ENCODE measurements around the gene WDR74. TPM values are rescaled to one million over a fixed set of nuclear protein-coding genes. Genes with fewer than 3 reads are reported as not detected.
A peak's percentile ranks its signal among the peaks of the same experiment; 100 is the strongest.

WDR74 gene
- total and polyA plus RNA-seq, 9 of the 15 experiments (the other 6 are each of a cell fraction or from before 2014, with no cell fraction given) = 32.7 to 210 (median 114) TPM

DNA sequence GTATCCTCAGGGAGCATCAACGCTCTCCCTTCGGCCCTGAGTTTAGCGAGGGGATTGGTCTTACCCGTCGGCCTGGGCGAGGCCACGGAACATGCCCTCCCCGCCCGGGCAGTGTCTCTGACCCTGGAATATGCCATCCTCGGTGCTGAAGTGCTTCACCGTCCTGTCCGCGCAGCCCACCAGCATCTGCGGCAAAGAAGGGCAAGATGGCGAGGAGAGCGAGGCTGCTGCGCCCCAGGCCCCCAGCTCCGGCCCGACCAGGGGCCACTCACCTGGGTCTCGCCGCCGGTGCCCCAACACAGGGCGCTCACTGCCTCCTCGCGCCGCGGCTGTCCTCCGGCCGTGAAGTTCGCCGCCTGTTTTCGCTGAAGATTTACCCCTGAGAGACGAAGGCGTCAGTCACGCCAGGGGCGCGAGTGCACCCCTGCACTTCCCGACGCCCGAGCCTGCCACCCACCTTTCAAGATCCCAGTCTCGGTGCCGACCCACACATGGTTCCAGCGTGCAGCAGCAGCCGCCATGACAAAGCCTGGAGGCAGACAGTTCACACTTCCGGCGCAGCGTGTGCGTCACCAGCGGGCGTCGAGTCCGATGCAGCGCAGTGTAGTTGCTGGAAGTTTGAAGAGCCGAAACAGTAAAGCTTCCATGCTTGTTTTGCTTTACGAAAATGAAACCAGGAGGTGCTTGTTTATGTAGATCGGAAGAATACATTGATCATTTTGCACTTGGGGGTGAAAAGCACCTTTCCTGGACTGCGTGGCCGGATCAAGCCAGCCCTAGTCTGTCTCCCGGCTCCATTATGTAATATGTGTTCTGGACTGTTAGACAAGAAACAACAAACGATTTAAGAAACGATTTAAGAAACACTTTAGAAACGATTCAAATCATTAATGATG is at the start of gene WDR74 (continued):
- TF ChIP-seq, protein P1, sequence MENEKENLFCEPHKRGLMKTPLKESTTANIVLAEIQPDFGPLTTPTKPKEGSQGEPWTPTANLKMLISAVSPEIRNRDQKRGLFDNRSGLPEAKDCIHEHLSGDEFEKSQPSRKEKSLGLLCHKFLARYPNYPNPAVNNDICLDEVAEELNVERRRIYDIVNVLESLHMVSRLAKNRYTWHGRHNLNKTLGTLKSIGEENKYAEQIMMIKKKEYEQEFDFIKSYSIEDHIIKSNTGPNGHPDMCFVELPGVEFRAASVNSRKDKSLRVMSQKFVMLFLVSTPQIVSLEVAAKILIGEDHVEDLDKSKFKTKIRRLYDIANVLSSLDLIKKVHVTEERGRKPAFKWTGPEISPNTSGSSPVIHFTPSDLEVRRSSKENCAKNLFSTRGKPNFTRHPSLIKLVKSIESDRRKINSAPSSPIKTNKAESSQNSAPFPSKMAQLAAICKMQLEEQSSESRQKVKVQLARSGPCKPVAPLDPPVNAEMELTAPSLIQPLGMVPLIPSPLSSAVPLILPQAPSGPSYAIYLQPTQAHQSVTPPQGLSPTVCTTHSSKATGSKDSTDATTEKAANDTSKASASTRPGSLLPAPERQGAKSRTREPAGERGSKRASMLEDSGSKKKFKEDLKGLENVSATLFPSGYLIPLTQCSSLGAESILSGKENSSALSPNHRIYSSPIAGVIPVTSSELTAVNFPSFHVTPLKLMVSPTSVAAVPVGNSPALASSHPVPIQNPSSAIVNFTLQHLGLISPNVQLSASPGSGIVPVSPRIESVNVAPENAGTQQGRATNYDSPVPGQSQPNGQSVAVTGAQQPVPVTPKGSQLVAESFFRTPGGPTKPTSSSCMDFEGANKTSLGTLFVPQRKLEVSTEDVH (IDR thresholded peaks at IDR 0.05; ENCODE audit: low read depth, partially characterized antibody) = peak; percentile 93
- TF ChIP-seq CHCHD3 (CRISPR knock-in tag; IDR thresholded peaks at IDR 0.05) = peak; percentile 49; the same call in 1 of the 2 replicates
- TF ChIP-seq HMG20B (CRISPR knock-in tag; IDR thresholded peaks at IDR 0.05) = no peak
- peak; percentile 77 for TF ChIP-seq SUPT5H (IDR thresholded peaks at IDR 0.05)
- TF ChIP-seq, protein P2, sequence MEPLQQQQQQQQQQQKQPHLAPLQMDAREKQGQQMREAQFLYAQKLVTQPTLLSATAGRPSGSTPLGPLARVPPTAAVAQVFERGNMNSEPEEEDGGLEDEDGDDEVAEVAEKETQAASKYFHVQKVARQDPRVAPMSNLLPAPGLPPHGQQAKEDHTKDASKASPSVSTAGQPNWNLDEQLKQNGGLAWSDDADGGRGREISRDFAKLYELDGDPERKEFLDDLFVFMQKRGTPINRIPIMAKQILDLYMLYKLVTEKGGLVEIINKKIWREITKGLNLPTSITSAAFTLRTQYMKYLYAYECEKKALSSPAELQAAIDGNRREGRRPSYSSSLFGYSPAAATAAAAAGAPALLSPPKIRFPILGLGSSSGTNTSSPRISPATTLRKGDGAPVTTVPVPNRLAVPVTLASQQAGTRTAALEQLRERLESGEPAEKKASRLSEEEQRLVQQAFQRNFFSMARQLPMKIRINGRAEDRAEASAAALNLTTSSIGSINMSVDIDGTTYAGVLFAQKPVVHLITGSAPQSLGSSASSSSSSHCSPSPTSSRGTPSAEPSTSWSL (CRISPR knock-in tag; IDR thresholded peaks at IDR 0.05; ENCODE audit: borderline replicate concordance) = no peak
- no peak for TF ChIP-seq ZFP30 (CRISPR knock-in tag; IDR thresholded peaks at IDR 0.05; ENCODE audit: borderline replicate concordance)
- no peak for TF ChIP-seq CBFB (CRISPR knock-in tag; IDR thresholded peaks at IDR 0.05)
- TF ChIP-seq, protein P3, sequence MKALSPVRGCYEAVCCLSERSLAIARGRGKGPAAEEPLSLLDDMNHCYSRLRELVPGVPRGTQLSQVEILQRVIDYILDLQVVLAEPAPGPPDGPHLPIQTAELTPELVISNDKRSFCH (CRISPR knock-in tag; IDR thresholded peaks at IDR 0.05) = no peak
- TF ChIP-seq, protein P3 (tag; IDR thresholded peaks at IDR 0.05) = peak; percentile 63; the same call in 1 of the 2 replicates
- TF ChIP-seq, protein P4, sequence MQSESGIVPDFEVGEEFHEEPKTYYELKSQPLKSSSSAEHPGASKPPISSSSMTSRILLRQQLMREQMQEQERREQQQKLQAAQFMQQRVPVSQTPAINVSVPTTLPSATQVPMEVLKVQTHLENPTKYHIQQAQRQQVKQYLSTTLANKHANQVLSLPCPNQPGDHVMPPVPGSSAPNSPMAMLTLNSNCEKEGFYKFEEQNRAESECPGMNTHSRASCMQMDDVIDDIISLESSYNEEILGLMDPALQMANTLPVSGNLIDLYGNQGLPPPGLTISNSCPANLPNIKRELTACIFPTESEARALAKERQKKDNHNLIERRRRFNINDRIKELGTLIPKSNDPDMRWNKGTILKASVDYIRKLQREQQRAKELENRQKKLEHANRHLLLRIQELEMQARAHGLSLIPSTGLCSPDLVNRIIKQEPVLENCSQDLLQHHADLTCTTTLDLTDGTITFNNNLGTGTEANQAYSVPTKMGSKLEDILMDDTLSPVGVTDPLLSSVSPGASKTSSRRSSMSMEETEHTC (IDR thresholded peaks at IDR 0.05) = peak; percentile 19; the same call in 1 of the 2 replicates
- TF ChIP-seq, protein P5, sequence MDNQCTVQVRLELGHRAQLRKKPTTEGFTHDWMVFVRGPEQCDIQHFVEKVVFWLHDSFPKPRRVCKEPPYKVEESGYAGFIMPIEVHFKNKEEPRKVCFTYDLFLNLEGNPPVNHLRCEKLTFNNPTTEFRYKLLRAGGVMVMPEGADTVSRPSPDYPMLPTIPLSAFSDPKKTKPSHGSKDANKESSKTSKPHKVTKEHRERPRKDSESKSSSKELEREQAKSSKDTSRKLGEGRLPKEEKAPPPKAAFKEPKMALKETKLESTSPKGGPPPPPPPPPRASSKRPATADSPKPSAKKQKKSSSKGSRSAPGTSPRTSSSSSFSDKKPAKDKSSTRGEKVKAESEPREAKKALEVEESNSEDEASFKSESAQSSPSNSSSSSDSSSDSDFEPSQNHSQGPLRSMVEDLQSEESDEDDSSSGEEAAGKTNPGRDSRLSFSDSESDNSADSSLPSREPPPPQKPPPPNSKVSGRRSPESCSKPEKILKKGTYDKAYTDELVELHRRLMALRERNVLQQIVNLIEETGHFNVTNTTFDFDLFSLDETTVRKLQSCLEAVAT (IDR thresholded peaks at IDR 0.05) = peak in 1 of 2 experiments; percentile 90; a peak in 2 of 4 replicates
- peak; percentile 80 for TF ChIP-seq NR2C2 (CRISPR knock-in tag; IDR thresholded peaks at IDR 0.05)
- peak; percentile 78 for TF ChIP-seq NR2C2 (tag; IDR thresholded peaks at IDR 0.05)
- no peak for TF ChIP-seq ESRRB (CRISPR knock-in tag; IDR thresholded peaks at IDR 0.05; ENCODE audit: borderline replicate concordance)
- TF ChIP-seq, protein P6, sequence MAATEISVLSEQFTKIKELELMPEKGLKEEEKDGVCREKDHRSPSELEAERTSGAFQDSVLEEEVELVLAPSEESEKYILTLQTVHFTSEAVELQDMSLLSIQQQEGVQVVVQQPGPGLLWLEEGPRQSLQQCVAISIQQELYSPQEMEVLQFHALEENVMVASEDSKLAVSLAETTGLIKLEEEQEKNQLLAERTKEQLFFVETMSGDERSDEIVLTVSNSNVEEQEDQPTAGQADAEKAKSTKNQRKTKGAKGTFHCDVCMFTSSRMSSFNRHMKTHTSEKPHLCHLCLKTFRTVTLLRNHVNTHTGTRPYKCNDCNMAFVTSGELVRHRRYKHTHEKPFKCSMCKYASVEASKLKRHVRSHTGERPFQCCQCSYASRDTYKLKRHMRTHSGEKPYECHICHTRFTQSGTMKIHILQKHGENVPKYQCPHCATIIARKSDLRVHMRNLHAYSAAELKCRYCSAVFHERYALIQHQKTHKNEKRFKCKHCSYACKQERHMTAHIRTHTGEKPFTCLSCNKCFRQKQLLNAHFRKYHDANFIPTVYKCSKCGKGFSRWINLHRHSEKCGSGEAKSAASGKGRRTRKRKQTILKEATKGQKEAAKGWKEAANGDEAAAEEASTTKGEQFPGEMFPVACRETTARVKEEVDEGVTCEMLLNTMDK (IDR thresholded peaks at IDR 0.05; ENCODE audit: borderline replicate concordance, insufficient read depth, low read depth, low read length, poor library complexity, severe bottlenecking) = no peak
- TF ChIP-seq PHTF2 (CRISPR knock-in tag; IDR thresholded peaks at IDR 0.05) = no peak

Measured in K562 (cell line).